NCI-H446 treated with DMSO at 0.1 percent for 48 hours (cell line): ENCODE data around the gene OVAAL.

Source experiments
- DNase-seq: peaks from one replicate; lab custom pipeline; 2025; lab: John Stamatoyannopoulos, UW

OVAAL gene

GRCh38 chr1:180606155-180606554, 47.4 kb downstream of the OVAAL start:
- DNase-seq: no peak

GRCh38 chr1:180609643-180610555, 51.1 kb downstream of the OVAAL start:
- peak; percentile 37 for DNase-seq

GRCh38 chr1:180610556-180611015, 51.8 kb downstream of the OVAAL start:
- DNase-seq: no peak

- DNase-seq: peak; percentile 57
Measured at GRCh38 chr1:180611016-180611930, 52.5 kb downstream of the OVAAL start.

GRCh38 chr1:180612632-180613031, 53.9 kb downstream of the OVAAL start:
- no peak for DNase-seq

- DNase-seq: no peak
Measured at GRCh38 chr1:180614730-180615129, 56.0 kb downstream of the OVAAL start.

- no peak for DNase-seq
Measured at GRCh38 chr1:180615493-180616290, 56.9 kb downstream of the OVAAL start.
